ENCODE measurements around the gene TAB3. TPM values are rescaled to one million over a fixed set of nuclear protein-coding genes. Genes with fewer than 3 reads are reported as not detected.

Gene TAB3
- total and polyA plus RNA-seq, 9 of the 15 experiments (the other 6 are each of a cell fraction or from before 2014, with no cell fraction given) = 2.4 to 31.1 (median 15.5) TPM

Other genes with a start within 250 kb of the TAB3 start
- 8.1 and 13.3 TPM in 2 replicates for gene GK, start 235.8 kb downstream of the TAB3 start, total RNA-seq (2014; rRNA removed)
- 12.4 and 14.5 TPM in 2 replicates for gene GK, start 235.8 kb downstream of the TAB3 start, total RNA-seq (2014; rRNA removed; fragmentation: Illumina TruSeq; extraction: Trizol)
- gene GK, start 235.8 kb downstream of the TAB3 start, total RNA-seq (2015; rRNA removed; fragmentation: Illumina TruSeq; extraction: Trizol) = 12.4 and 13.3 TPM in 2 replicates
- 13.5 and 14.8 TPM in 2 replicates for gene GK, start 235.8 kb downstream of the TAB3 start, total RNA-seq (2021)
- 9.6 and 15.3 TPM in 2 replicates for gene GK, start 235.8 kb downstream of the TAB3 start, polyA plus RNA-seq (2011; rRNA removed)
- gene GK, start 235.8 kb downstream of the TAB3 start, polyA plus RNA-seq (2014; fragmentation: Illumina TruSeq; extraction: Trizol) = 10.0 and 10.1 TPM in 2 replicates
- gene GK, start 235.8 kb downstream of the TAB3 start, polyA plus RNA-seq (2014; fragmentation: Nextera tagmentation; extraction: Ambion mirVana) = 10 to 100 TPM in 1 of 2 experiments, 1 to 10 TPM in 1; 8.0 to 12.4 TPM
- 12.5 and 15.7 TPM in 2 replicates for gene GK, start 235.8 kb downstream of the TAB3 start, polyA plus RNA-seq (2014; rRNA removed)
- gene FTHL17, start 182.8 kb upstream of the TAB3 start, total RNA-seq (2014; rRNA removed) = not detected in 2 replicates
- gene FTHL17, start 182.8 kb upstream of the TAB3 start, total RNA-seq (2014; rRNA removed; fragmentation: Illumina TruSeq; extraction: Trizol) = not detected in 2 replicates
- gene FTHL17, start 182.8 kb upstream of the TAB3 start, total RNA-seq (2015; rRNA removed; fragmentation: Illumina TruSeq; extraction: Trizol) = not detected in 2 replicates
- not detected in 2 replicates for gene FTHL17, start 182.8 kb upstream of the TAB3 start, total RNA-seq (2021)
- gene FTHL17, start 182.8 kb upstream of the TAB3 start, polyA plus RNA-seq (2011; rRNA removed) = not detected in 2 replicates
- gene FTHL17, start 182.8 kb upstream of the TAB3 start, polyA plus RNA-seq (2014; fragmentation: Illumina TruSeq; extraction: Trizol) = not detected in 2 replicates
- gene FTHL17, start 182.8 kb upstream of the TAB3 start, polyA plus RNA-seq (2014; fragmentation: Nextera tagmentation; extraction: Ambion mirVana) = not detected
- not detected in 2 replicates for gene FTHL17, start 182.8 kb upstream of the TAB3 start, polyA plus RNA-seq (2014; rRNA removed)